C4-2B (cell line): Measurements from ENCODE around the gene SIK3.

Experiments used
- H3K27ac ChIP-seq: fragments of 450-650 bp; 2 replicates; pipeline ENCODE4 v1.5.1; 2017
- ZFX ChIP-seq: fragments of 450-650 bp; IDR thresholded peaks from 2 replicates; pipeline ENCODE4 v1.6.1; 2017
- TF ChIP-seq, protein P1 (sequence below): fragments of 450-650 bp; conservative IDR thresholded peaks from 2 replicates; pipeline ENCODE4 v1.5.1; 2017; ENCODE audit warnings: mild to moderate bottlenecking

The SIK3 gene

DNA sequence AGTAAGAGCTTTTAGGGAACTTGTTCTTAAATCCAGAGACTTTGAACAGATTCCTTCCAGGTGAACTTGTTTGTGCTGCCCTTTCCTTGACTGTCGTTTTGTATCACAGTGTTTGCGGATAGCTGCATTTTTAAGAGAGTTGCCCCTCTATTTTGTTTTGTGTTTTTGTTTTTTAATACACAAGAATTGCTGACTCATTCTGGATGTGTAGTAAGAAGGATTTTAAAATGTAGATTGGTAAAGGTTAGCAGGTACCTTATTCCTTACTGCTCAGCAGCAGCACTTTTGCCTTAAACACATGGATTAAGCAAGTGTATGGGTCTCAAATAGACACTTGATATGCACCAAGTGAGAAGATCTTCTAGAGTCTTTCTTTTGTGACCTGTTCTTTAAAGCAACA lies 297.6 kb downstream of the SIK3 start:
- no peak overlapping the region for H3K27ac ChIP-seq
- no peak for TF ChIP-seq ZFX
- TF ChIP-seq, protein P1, sequence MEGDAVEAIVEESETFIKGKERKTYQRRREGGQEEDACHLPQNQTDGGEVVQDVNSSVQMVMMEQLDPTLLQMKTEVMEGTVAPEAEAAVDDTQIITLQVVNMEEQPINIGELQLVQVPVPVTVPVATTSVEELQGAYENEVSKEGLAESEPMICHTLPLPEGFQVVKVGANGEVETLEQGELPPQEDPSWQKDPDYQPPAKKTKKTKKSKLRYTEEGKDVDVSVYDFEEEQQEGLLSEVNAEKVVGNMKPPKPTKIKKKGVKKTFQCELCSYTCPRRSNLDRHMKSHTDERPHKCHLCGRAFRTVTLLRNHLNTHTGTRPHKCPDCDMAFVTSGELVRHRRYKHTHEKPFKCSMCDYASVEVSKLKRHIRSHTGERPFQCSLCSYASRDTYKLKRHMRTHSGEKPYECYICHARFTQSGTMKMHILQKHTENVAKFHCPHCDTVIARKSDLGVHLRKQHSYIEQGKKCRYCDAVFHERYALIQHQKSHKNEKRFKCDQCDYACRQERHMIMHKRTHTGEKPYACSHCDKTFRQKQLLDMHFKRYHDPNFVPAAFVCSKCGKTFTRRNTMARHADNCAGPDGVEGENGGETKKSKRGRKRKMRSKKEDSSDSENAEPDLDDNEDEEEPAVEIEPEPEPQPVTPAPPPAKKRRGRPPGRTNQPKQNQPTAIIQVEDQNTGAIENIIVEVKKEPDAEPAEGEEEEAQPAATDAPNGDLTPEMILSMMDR = no peak

DNA sequence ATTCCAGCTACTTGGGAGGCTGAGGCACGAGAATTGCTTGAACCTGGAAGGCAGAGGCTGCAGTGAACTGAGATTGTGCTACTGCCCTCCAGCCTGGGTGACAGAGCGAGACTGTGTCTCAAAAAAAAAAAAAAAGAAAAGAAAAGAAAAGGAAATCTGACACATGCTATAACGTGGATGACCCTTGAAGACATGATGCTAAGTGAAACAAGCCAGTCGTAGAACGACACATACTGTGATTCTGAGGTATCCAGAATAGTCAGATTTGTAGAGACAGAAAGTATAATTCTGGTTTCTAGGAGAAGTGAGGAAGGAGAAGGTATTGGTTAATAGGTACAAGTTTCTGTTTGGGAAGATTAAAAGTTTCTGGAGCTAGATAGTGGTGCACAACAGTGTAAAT lies 299.9 kb downstream of the SIK3 start:
- no peak for TF ChIP-seq ZFX
- TF ChIP-seq, protein P1 = no peak
- H3K27ac ChIP-seq = no peak overlapping the region

DNA sequence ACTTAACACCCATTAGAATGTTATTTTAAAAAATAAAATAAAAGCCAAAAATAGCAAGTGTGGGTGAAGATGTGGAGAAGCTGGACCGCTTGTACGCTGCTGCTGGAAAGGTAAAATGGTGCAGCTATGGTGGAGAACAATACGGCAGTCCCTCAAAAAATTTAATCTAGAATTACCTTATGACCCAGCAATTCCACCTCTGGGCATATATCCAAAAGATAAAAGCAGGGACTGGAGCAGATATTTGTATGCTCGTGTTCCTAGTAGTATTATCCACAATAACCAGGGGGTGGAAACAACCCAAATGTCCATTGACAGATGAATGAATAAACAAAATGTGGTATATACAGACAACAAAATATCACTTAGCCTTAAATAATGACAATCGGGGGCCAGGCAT lies 300.4 kb downstream of the SIK3 start:
- TF ChIP-seq, protein P1 = no peak
- TF ChIP-seq ZFX = no peak
- H3K27ac ChIP-seq = no peak overlapping the region

DNA sequence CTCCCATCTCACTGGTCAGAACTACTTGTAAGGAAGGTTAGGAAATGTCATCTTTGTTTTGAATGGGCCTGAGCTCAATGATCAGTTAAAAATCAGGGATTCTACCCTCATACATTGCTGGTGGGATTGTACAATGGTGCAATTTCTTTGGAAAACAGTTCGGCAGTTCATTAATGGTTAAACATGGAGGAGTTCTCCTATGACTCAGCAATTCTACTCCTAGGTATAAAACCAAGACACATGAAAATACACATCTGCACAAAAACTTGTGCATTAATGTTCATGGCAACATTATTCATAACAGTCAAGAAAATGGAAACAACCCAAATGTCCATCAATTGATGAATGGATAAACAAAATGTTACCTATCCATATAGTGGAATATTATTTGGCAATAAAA lies 301.7 kb downstream of the SIK3 start:
- no peak overlapping the region for H3K27ac ChIP-seq
- no peak for TF ChIP-seq ZFX
- TF ChIP-seq, protein P1 = no peak

DNA sequence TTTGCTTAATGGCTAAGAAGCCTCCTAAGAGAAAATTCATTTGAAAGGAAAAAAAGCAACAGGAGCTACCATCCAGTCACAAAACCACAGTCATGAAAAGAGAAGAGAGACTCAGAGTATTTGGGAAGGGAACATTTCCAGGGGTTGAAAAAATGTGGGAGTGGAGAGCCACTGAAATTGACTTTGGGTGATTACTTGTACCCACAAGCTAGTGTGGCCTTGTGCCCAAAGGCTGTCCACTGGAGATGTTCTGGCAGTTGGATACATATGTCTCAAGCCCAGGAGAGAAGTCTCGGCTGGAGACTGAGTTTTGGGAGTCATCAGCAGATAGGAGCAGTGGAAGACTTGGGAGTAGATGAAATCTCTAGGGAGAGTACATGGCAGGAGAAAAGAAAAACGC lies 303.4 kb downstream of the SIK3 start:
- no peak overlapping the region for H3K27ac ChIP-seq
- no peak for TF ChIP-seq ZFX
- TF ChIP-seq, protein P1 = no peak

DNA sequence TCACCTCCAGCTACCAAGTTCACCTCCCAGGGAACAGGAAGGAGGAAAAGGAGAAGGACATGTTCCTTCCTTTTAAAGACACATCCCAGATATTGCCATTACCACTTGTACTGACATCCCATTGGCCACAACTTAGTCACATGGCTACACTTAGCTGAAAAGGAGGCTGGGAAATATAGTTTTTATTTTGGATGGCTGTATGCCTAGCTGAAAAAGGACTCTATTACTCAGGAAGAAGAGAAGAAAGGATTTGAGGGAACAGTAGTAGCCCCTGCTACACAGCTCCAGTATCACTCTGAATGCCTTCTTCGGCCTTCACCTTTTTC lies 304.5 kb downstream of the SIK3 start:
- TF ChIP-seq, protein P1 = no peak
- TF ChIP-seq ZFX = no peak
- H3K27ac ChIP-seq = no peak overlapping the region
